ENCODE data around the gene MTF2. TPM values are rescaled to one million over a fixed set of nuclear protein-coding genes. Genes with fewer than 3 reads are reported as not detected.

MTF2 gene
- total and polyA plus RNA-seq, 12 donors = 3.9 to 14.0 (median 8.3) TPM

DNA sequence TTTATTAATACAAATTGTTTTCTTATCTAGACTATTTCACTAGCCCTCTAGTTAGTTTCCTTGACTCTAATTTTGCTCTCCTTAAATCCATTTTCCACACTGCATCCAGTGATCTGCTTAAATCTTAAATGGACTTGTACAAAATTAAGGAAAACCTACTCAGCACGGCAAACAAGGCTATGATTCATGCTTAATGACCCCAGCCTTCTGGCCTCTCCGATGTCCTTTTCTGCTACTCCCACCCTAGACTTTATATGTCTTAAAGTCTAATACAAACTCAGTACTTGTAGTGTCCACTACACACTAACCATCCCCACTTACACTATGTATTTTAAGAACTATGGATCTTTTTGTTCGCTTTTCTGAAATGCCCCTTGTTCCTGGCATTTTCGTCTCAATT is 98.9 kb downstream of the MTF2 start:
- no peaks in the 10 kb centered on the region for H3K27me3 ChIP-seq
- H3K36me3 ChIP-seq = peaks cover 0 to 23% (median 0%) of the 10 kb centered on the region in 9 donors
- peak overlapping the region in 3 of 10 donors; percentile 12 to 98 (median 98) for H3K27ac ChIP-seq
- 34 to 35% methylated on average over 4 of the region's 4 CpGs for WGBS, 2 donors
- DNase-seq (no peak), ATAC-seq (no peak)
- TF ChIP-seq, protein P1, sequence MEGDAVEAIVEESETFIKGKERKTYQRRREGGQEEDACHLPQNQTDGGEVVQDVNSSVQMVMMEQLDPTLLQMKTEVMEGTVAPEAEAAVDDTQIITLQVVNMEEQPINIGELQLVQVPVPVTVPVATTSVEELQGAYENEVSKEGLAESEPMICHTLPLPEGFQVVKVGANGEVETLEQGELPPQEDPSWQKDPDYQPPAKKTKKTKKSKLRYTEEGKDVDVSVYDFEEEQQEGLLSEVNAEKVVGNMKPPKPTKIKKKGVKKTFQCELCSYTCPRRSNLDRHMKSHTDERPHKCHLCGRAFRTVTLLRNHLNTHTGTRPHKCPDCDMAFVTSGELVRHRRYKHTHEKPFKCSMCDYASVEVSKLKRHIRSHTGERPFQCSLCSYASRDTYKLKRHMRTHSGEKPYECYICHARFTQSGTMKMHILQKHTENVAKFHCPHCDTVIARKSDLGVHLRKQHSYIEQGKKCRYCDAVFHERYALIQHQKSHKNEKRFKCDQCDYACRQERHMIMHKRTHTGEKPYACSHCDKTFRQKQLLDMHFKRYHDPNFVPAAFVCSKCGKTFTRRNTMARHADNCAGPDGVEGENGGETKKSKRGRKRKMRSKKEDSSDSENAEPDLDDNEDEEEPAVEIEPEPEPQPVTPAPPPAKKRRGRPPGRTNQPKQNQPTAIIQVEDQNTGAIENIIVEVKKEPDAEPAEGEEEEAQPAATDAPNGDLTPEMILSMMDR (IDR thresholded peaks at IDR 0.05) = no peak
- peaks cover 0 to 4% (median 0%) of the 10 kb centered on the region in 11 donors for H3K9me3 ChIP-seq
- H3K4me1 ChIP-seq = peaks cover 0 to 59% (median 37%) of the 10 kb centered on the region in 9 donors
- peak overlapping the region in 9 of 10 donors; percentile 63 to 91 (median 81) for H3K4me3 ChIP-seq
- intact Hi-C loops (cut with DNase I) = loop anchor here in 2 of 10 donors (5.0 kb wide), 1 partner anchor 96 kb away; no protein-coding TSS in a partner anchor

DNA sequence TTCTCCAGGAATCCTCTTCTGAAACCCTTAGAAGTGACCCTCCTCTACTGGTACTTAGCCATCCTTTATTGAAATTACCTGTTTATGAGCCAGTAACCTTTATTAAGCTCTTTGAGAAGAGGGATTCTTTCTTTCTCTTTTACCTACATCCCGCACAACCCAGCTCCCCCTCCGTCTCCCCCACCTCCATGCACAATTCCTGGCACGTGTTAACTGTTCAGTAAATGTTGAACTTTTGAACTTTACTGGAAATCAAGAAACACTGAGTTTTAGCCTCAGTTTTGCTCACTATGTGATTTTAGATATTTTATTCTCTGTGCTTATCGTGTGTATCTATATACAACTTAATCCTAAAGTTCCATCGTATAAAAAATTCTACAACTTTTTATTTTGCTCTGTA is 99.3 kb downstream of the MTF2 start:
- TF ChIP-seq, protein P1 (IDR thresholded peaks at IDR 0.05) = no peak
- H3K36me3 ChIP-seq = peaks cover 0 to 23% (median 0%) of the 10 kb centered on the region in 9 donors
- no peak for ATAC-seq
- H3K27ac ChIP-seq = peak overlapping the region in 5 of 10 donors; percentile 12 to 99 (median 98)
- no peaks in the 10 kb centered on the region for H3K27me3 ChIP-seq
- DNase-seq = no peak
- peak overlapping the region in 9 of 10 donors; percentile 63 to 91 (median 81) for H3K4me3 ChIP-seq
- intact Hi-C loops (cut with DNase I) = loop anchor here in 2 of 10 donors (5.0 kb wide), 1 partner anchor 96 kb away; no protein-coding TSS in a partner anchor
- H3K9me3 ChIP-seq = peaks cover 0 to 4% (median 0%) of the 10 kb centered on the region in 11 donors
- peaks cover 0 to 55% (median 33%) of the 10 kb centered on the region in 9 donors for H3K4me1 ChIP-seq
- 27 to 34% methylated on average over 5 of the region's 5 CpGs for WGBS, 2 donors

DNA sequence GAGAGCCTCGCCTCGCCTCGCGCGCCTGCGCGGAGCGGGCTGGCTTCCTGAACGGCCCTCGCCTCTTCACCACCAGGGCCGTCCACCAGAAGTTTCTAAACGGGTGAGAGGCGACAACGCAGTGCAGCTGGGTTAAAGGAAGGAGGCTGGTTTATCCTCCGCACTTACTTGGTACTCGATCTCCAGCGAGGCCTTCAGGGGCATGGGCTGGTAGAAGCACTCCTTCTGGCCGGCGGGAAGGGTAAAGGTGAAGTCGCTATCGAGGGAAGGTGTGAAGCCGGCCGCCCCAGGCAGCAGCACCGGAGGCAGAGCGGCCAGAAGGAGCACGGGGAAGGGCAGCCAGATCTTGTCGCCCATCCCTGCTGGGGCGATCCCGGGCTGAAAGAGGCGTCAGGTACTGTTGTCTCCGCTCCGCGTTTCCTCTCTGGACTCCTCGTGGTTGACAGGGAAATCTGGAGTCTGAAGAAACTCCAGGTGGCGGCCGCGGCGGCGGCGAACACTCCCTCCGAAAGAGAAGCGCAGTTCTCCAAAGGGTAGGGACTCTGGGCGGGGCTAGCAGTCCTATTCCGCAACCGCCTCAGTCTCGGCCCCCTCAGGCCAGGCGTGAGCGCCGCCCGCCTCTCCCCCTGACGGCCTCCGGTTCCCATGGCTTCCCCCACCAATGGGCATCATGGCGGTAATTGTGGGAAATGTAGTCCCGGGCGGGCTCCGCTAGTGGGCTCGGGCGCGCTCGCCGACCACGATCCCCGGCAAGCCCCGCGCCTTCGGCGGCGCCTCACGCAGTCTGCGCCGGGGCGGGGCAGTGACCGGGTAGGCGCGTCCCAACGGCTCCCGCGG is 101.0 kb downstream of the MTF2 start, which contains the start of gene TMED5:
Gene TMED5 (minus strand): TSS at position 528 of the 837 bp plus-strand sequence. CDS start 171 bp downstream, at position 357.
- WGBS, 2 donors = 0 to 1% methylated on average over 78 of the region's 78 CpGs
- ATAC-seq (peak; percentile 98 to 99 (median 99)), DNase-seq (peak; percentile 97 to 98)
- Histone ChIP-seq H3K27me3 (no peaks in the 10 kb centered on the region), H3K4me1 (peaks cover 0 to 44% (median 25%) of the 10 kb centered on the region in 9 donors), H3K36me3 (peaks cover 0 to 14% (median 0%) of the 10 kb centered on the region in 9 donors), H3K9me3 (no peaks in the 10 kb centered on the region), H3K27ac (peak within 1 kb of the TSS; percentile 93 to 99 (median 98)), H3K4me3 (peak within 1 kb of the TSS; percentile 63 to 91 (median 81))
- TF ChIP-seq, protein P1 (IDR thresholded peaks at IDR 0.05) = peak in 5 of 9 donors; percentile 22 to 29 (median 23)
- intact Hi-C loops (cut with DNase I) = loop anchor here in 5 of 10 donors (1.0 to 5.0 kb wide), 4 partner anchors 98 to 167 kb away; partner anchors contain the start of genes MTF2 (in 2 of the 5) and DR1 (in 1 of the 5)

Data from heart right ventricle (tissue), 16 donors.